Measurements from ENCODE around the gene MYO16.

DNA sequence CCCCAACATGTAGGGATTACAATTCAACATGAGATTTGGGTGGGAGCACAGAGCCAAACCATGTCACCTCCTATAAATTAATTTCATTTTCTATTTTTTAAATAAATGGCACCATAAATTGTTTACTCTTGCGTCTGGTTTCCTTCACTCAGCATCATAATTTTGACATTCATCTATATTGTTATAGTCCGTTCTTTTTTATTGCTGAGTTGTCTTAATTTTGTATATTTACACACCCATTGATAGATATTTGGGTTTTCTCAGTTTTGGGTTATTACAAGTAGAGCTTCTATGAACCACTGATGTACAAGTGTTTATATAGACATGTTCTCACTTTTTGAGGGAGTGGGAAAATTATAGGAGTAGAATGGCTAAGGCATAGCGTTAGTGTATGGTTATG, 445.4 kb downstream of the MYO16 start:
- TF ChIP-seq, protein P1, sequence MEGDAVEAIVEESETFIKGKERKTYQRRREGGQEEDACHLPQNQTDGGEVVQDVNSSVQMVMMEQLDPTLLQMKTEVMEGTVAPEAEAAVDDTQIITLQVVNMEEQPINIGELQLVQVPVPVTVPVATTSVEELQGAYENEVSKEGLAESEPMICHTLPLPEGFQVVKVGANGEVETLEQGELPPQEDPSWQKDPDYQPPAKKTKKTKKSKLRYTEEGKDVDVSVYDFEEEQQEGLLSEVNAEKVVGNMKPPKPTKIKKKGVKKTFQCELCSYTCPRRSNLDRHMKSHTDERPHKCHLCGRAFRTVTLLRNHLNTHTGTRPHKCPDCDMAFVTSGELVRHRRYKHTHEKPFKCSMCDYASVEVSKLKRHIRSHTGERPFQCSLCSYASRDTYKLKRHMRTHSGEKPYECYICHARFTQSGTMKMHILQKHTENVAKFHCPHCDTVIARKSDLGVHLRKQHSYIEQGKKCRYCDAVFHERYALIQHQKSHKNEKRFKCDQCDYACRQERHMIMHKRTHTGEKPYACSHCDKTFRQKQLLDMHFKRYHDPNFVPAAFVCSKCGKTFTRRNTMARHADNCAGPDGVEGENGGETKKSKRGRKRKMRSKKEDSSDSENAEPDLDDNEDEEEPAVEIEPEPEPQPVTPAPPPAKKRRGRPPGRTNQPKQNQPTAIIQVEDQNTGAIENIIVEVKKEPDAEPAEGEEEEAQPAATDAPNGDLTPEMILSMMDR (conservative IDR thresholded peaks at IDR 0.05; ENCODE audit: low read depth, low read length), result no peak
- TF ChIP-seq EZH2 (IDR thresholded peaks at IDR 0.05; ENCODE audit: borderline replicate concordance, low read depth, low read length, poor library complexity, severe bottlenecking), result no peak
